HepG2 (cell line): ENCODE measurements around the gene KCNK7. TPM values are rescaled to one million over a fixed set of nuclear protein-coding genes. Genes with fewer than 3 reads are reported as not detected.

Experiments
- CBX5 ChIP-seq: sonication (generic); formaldehyde crosslinking; IDR thresholded peaks from 2 replicates; pipeline ENCODE4 v1.4.0; 2020; ENCODE audit warnings: missing genetic modification reagents, borderline replicate concordance
- FOXM1 ChIP-seq: sonication (generic); formaldehyde crosslinking; IDR thresholded peaks from 2 replicates; pipeline ENCODE4 v1.5.0; 2020; ENCODE audit warnings: missing genetic modification reagents
- HCFC1 ChIP-seq: fragments of 150-350 bp; IDR thresholded peaks from 2 replicates; pipeline ENCODE4 v1.6.1; 2014; ENCODE audit warnings: low read depth, low read length
- KLF9 ChIP-seq: IDR thresholded peaks from 2 replicates; pipeline ENCODE4 v1.6.1; 2016; ENCODE audit warnings: low read depth
- MAF1 ChIP-seq: sonication (generic); formaldehyde crosslinking; IDR thresholded peaks from 2 replicates; pipeline ENCODE4 v1.5.0; 2020; ENCODE audit warnings: missing genetic modification reagents, borderline replicate concordance
- MBNL3 ChIP-seq: fragments of 250-450 bp; sonication (Bioruptor Pico); conservative IDR thresholded peaks from 2 replicates; pipeline ENCODE4 v1.8.0; 2022; ENCODE audit warnings: mild to moderate bottlenecking, inconsistent platforms
- NCOA2 ChIP-seq: sonication (generic); formaldehyde crosslinking; IDR thresholded peaks from 2 replicates; pipeline ENCODE4 v1.8.0; 2022; ENCODE audit warnings: inconsistent platforms
- NFYC ChIP-seq: IDR thresholded peaks from 2 replicates; pipeline ENCODE4 v1.6.1; 2016; ENCODE audit warnings: missing genetic modification reagents, missing compliant biosample characterization
- POLR2AphosphoS2 ChIP-seq: IDR thresholded peaks from 2 replicates; pipeline ENCODE4 v1.6.1; 2011; ENCODE audit warnings: low read depth, low read length, improper control_type of control experiment
- SMYD3 ChIP-seq: sonication (generic); formaldehyde crosslinking; IDR thresholded peaks from 2 replicates; pipeline ENCODE4 v1.8.1; 2023; ENCODE audit warnings: mild to moderate bottlenecking, missing genetic modification reagents
- TBX3 ChIP-seq: fragments of 450-650 bp; IDR thresholded peaks from 2 replicates; pipeline ENCODE4 v1.6.1; 2017; ENCODE audit warnings: antibody characterized with exemption, mild to moderate bottlenecking, inconsistent platforms, borderline replicate concordance
- ZFP37 ChIP-seq: sonication (generic); formaldehyde crosslinking; IDR thresholded peaks from 2 replicates; pipeline ENCODE4 v1.4.0; 2020; ENCODE audit warnings: missing genetic modification reagents, borderline replicate concordance
- ZFYVE20 ChIP-seq: sonication (generic); formaldehyde crosslinking; IDR thresholded peaks from 2 replicates; pipeline ENCODE4 v1.8.0; 2023; ENCODE audit warnings: low read depth, mild to moderate bottlenecking, moderate library complexity, missing genetic modification reagents, borderline replicate concordance
- ZNF253 ChIP-seq: sonication (generic); formaldehyde crosslinking; IDR thresholded peaks from 2 replicates; pipeline ENCODE4 v1.8.0; 2022; ENCODE audit warnings: mild to moderate bottlenecking, missing genetic modification reagents, borderline replicate concordance
- ZNF446 ChIP-seq: sonication (generic); formaldehyde crosslinking; IDR thresholded peaks from 2 replicates; pipeline ENCODE4 v1.5.0; 2020; ENCODE audit warnings: mild to moderate bottlenecking, missing genetic modification reagents
- polyA plus RNA-seq, 8 experiments: library from polyadenylated mRNA; depleted of rRNA in 3 of 8; stranded (reverse) in 7 of 8; unstranded in 1 of 8; fragments of >200 nt; fragmentation: Illumina TruSeq in 4 of 8; extraction: Trizol in 4 of 8; gene quantifications; 2 replicates each; pipeline versions ENCODE4 v1.2.1 to v1.2.3, GENCODE V29; 2011 to 2016; ENCODE audit warnings: low read depth in 4 of 8, missing spikeins in 1 of 8, mixed read lengths in 1 of 8; ENCODE audit not compliant: insufficient read depth in 1 of 8
- total RNA-seq, 5 experiments: library from RNA; depleted of rRNA; stranded (reverse); fragments of >200 nt; fragmentation: Illumina TruSeq; extraction: Trizol; gene quantifications; 2 replicates each; pipeline ENCODE4 v1.2.3, GENCODE V29; 2016; ENCODE audit warnings: low read depth in 1 of 5
- TF ChIP-seq, protein P1 (sequence below): sonication (generic); formaldehyde crosslinking; IDR thresholded peaks from 2 replicates; pipeline ENCODE4 v1.8.1; 2023; ENCODE audit warnings: missing genetic modification reagents, inconsistent platforms, borderline replicate concordance
- TF ChIP-seq, protein P2 (sequence below): sonication (generic); formaldehyde crosslinking; IDR thresholded peaks from 2 replicates; pipeline ENCODE4 v1.8.0; 2022; ENCODE audit warnings: mild to moderate bottlenecking, missing genetic modification reagents, moderate library complexity
- TF ChIP-seq, protein P3 (sequence below): sonication (generic); formaldehyde crosslinking; IDR thresholded peaks from 2 replicates; pipeline ENCODE4 v1.4.0; 2020; ENCODE audit warnings: missing genetic modification reagents, mild to moderate bottlenecking, borderline replicate concordance
- TF ChIP-seq, protein P4 (sequence below): sonication (generic); formaldehyde crosslinking; IDR thresholded peaks from 2 replicates; pipeline ENCODE4 v1.4.0; 2020; ENCODE audit warnings: mild to moderate bottlenecking, missing genetic modification reagents

The KCNK7 gene
- total and polyA plus RNA-seq, 2 of the 13 experiments (the other 11 are each of a cell fraction or from before 2014, with no cell fraction given) = 0.11 TPM; not detected in 1

DNA sequence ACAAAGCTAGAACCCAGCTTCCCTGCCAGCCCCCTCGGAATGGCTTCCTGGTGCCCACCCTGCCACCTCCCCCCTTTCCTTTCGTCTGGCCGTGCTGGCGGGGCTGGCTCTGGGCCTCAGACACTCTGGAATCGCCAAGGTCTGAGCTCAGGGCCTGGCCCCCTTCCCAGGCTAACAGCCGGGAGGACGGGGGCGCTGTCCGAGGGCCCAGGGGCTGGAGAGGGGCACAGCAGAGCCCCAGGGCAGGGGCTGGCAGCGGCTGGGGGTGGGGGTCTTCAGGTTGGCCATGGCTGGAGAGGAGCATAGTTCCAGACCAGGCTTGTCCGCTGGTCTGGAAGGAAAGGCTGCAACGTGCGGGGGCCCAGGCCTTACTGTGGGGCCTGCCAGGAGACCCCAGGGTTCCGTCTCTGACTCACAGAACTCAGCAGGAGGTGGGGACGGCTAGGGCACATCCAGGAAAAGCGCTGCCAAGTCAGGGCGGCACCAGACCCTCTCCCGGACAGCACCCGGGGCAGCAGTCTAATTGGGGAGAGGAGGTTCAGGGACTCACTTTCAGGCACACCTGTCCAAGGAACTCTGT, 36.6 kb downstream of the KCNK7 start (continued):
- TF ChIP-seq, protein P1, sequence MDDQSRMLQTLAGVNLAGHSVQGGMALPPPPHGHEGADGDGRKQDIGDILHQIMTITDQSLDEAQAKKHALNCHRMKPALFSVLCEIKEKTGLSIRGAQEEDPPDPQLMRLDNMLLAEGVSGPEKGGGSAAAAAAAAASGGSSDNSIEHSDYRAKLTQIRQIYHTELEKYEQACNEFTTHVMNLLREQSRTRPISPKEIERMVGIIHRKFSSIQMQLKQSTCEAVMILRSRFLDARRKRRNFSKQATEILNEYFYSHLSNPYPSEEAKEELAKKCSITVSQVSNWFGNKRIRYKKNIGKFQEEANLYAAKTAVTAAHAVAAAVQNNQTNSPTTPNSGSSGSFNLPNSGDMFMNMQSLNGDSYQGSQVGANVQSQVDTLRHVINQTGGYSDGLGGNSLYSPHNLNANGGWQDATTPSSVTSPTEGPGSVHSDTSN = no peak
- TF ChIP-seq FOXM1 (CRISPR knock-in tag) (no peak), ZFYVE20 (no peak), ZNF253 (CRISPR knock-in tag) (no peak), POLR2AphosphoS2 (no peak), MBNL3 (CRISPR knock-in tag) (no peak), NCOA2 (CRISPR knock-in tag) (no peak), NFYC (no peak), ZFP37 (CRISPR knock-in tag) (no peak), MAF1 (CRISPR knock-in tag) (0 out of 2 replicates have a peak, but pooled peaks have one; percentile 40), CBX5 (CRISPR knock-in tag) (no peak), HCFC1 (no peak), ZNF446 (CRISPR knock-in tag) (no peak), TBX3 (no peak), KLF9 (CRISPR knock-in tag) (no peak), SMYD3 (CRISPR knock-in tag) (no peak)
- TF ChIP-seq, protein P2, sequence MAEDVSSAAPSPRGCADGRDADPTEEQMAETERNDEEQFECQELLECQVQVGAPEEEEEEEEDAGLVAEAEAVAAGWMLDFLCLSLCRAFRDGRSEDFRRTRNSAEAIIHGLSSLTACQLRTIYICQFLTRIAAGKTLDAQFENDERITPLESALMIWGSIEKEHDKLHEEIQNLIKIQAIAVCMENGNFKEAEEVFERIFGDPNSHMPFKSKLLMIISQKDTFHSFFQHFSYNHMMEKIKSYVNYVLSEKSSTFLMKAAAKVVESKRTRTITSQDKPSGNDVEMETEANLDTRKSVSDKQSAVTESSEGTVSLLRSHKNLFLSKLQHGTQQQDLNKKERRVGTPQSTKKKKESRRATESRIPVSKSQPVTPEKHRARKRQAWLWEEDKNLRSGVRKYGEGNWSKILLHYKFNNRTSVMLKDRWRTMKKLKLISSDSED (CRISPR knock-in tag) = no peak
- TF ChIP-seq, protein P3, sequence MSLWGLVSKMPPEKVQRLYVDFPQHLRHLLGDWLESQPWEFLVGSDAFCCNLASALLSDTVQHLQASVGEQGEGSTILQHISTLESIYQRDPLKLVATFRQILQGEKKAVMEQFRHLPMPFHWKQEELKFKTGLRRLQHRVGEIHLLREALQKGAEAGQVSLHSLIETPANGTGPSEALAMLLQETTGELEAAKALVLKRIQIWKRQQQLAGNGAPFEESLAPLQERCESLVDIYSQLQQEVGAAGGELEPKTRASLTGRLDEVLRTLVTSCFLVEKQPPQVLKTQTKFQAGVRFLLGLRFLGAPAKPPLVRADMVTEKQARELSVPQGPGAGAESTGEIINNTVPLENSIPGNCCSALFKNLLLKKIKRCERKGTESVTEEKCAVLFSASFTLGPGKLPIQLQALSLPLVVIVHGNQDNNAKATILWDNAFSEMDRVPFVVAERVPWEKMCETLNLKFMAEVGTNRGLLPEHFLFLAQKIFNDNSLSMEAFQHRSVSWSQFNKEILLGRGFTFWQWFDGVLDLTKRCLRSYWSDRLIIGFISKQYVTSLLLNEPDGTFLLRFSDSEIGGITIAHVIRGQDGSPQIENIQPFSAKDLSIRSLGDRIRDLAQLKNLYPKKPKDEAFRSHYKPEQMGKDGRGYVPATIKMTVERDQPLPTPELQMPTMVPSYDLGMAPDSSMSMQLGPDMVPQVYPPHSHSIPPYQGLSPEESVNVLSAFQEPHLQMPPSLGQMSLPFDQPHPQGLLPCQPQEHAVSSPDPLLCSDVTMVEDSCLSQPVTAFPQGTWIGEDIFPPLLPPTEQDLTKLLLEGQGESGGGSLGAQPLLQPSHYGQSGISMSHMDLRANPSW (CRISPR knock-in tag) = no peak
- TF ChIP-seq, protein P4, sequence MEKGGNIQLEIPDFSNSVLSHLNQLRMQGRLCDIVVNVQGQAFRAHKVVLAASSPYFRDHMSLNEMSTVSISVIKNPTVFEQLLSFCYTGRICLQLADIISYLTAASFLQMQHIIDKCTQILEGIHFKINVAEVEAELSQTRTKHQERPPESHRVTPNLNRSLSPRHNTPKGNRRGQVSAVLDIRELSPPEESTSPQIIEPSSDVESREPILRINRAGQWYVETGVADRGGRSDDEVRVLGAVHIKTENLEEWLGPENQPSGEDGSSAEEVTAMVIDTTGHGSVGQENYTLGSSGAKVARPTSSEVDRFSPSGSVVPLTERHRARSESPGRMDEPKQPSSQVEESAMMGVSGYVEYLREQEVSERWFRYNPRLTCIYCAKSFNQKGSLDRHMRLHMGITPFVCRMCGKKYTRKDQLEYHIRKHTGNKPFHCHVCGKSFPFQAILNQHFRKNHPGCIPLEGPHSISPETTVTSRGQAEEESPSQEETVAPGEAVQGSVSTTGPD = no peak
